Islet precursor cell (in vitro differentiated cells): Measurements from ENCODE around the gene LMBR1.
"Not testable (repeated sequence)": the region's sequence is repeated elsewhere in the genome, so short reads cannot be mapped to it uniquely, and the experiment has no call there.

Source experiments
- DNase-seq: peaks from one replicate; pipeline ENCODE4 v3.0.0-alpha.2; 2018

Gene LMBR1

GRCh38 chr7:156843582-156843981 lies 49.4 kb downstream of the LMBR1 start:
- DNase-seq = not testable (repeated sequence)

GRCh38 chr7:156843157-156843556 lies 49.8 kb downstream of the LMBR1 start:
- no peak for DNase-seq

GRCh38 chr7:156842740-156843140 lies 50.2 kb downstream of the LMBR1 start:
- DNase-seq = peak; percentile 62

- DNase-seq = no peak
Observed at GRCh38 chr7:156842317-156842716, 50.7 kb downstream of the LMBR1 start.

- DNase-seq = no peak
Observed at GRCh38 chr7:156841497-156841896, 51.5 kb downstream of the LMBR1 start.

GRCh38 chr7:156840134-156840533 lies 52.8 kb downstream of the LMBR1 start:
- DNase-seq = no peak

- no peak for DNase-seq
Observed at GRCh38 chr7:156836443-156836842, 56.5 kb downstream of the LMBR1 start.

- no peak for DNase-seq
Observed at GRCh38 chr7:156834462-156834861, 58.5 kb downstream of the LMBR1 start.

GRCh38 chr7:156833312-156833711 lies 59.7 kb downstream of the LMBR1 start:
- no peak for DNase-seq

GRCh38 chr7:156832195-156832877 lies 60.6 kb downstream of the LMBR1 start:
- no peak for DNase-seq

- no peak for DNase-seq
Observed at GRCh38 chr7:156829669-156830336, 63.2 kb downstream of the LMBR1 start.

GRCh38 chr7:156827587-156828203 lies 65.3 kb downstream of the LMBR1 start:
- no peak for DNase-seq

GRCh38 chr7:156823435-156823834 lies 69.5 kb downstream of the LMBR1 start:
- no peak for DNase-seq

GRCh38 chr7:156820445-156821063 lies 72.4 kb downstream of the LMBR1 start:
- no peak for DNase-seq

- no peak for DNase-seq
Observed at GRCh38 chr7:156819733-156820295, 73.2 kb downstream of the LMBR1 start.

- no peak for DNase-seq
Observed at GRCh38 chr7:156818133-156818532, 74.8 kb downstream of the LMBR1 start.

- no peak for DNase-seq
Observed at GRCh38 chr7:156816943-156817572, 75.9 kb downstream of the LMBR1 start.

GRCh38 chr7:156811706-156812105 lies 81.3 kb downstream of the LMBR1 start:
- DNase-seq = no peak

- DNase-seq = not testable (repeated sequence)
Observed at GRCh38 chr7:156803656-156804055, 89.3 kb downstream of the LMBR1 start.

GRCh38 chr7:156802214-156802613 lies 90.8 kb downstream of the LMBR1 start:
- DNase-seq = no peak

- no peak for DNase-seq
Observed at GRCh38 chr7:156795415-156795814, 97.6 kb downstream of the LMBR1 start.

GRCh38 chr7:156793334-156793733 lies 99.6 kb downstream of the LMBR1 start:
- DNase-seq = no peak

GRCh38 chr7:156792611-156793010 lies 100.4 kb downstream of the LMBR1 start:
- no peak for DNase-seq
